Glomerular visceral epithelial cell (primary cell): ENCODE results near the gene REXO4.
"Not testable (repeated sequence)": the region's sequence is repeated elsewhere in the genome, so short reads cannot be mapped to it uniquely, and the experiment has no call there.

Experiments used
- DNase-seq: peaks from one replicate; pipeline ENCODE4 v3.0.0-alpha.2; 2016; ENCODE audit errors: extremely low spot score

Gene REXO4

DNA sequence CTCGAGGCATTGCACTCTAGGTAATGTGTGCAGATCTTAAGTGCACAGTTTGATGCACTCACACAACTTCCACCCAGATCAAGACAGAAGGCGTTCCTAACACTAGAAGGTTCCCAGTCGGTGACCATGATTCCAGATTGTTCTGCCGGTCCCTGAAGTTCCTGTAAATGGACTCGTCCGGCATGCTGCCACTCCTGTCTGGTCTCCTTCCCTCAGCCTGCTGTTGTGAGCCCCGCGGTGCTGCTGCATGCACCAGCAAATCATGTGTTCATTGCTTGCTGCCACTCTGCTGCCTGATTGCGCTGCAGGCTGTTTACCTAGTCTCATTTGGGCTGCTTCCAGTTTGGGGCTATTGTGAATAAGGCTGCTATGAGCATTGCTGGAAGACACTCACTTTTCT, 30.1 kb downstream of the REXO4 start:
- DNase-seq: no peak

- DNase-seq: no peak
Measured at GRCh38 chr9:133386338-133386737, 31.5 kb downstream of the REXO4 start.

DNA sequence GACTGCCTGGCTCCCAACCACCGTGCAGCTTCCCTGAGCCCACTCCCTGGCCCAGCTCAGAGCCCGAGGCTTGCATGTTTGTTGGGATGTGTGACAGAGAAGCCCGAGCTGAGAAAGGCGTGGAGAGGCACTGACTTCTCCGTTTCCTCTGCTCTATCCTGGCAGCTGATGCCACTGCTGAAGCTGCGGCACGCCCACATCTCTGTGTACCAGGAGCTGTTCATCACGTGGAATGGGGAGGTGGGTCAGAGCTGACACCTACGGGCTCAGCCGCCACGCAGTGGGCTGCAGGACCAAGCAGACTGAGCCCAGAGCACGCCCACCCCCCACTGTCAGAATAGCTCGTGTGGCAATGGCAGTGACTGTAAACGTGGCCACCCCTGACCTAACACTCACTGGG, 32.4 kb downstream of the REXO4 start:
- DNase-seq: no peak

DNA sequence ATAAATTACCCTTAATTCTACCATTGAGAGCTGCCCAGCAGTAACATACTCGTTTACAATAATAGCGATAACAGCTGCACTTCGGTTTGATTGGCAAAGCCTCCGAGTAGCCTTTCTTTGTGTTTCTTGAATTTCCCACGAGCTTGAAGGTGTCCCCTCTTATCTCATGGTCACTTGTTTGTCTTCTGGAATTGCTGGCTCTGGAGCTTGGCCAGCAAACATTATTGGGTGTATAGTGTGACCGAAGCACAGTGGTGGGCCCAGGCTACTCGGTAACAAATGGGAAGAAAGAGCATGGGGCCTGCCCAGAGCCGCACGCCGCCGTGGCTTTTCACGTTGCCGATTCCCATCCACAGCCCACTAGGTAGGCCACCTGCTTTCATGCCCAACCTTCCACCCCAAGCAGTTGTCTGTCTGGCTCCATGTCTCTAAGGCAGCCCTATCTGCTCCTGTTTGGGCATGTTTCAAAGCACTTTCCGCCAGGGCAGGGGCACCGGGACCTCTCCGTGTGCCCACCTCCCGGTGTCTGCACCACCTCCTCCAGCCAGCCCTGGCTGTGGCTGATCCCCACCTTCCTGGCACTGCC, 33.0 kb downstream of the REXO4 start:
- no peak for DNase-seq

- DNase-seq: no peak
Measured at GRCh38 chr9:133383438-133383837, 34.4 kb downstream of the REXO4 start.

GRCh38 chr9:133382507-133383141, 35.2 kb downstream of the REXO4 start:
- no peak for DNase-seq

- no peak for DNase-seq
Measured at GRCh38 chr9:133380734-133381133, 37.1 kb downstream of the REXO4 start.

- no peak for DNase-seq
Measured at GRCh38 chr9:133379153-133380086, 38.4 kb downstream of the REXO4 start.

DNA sequence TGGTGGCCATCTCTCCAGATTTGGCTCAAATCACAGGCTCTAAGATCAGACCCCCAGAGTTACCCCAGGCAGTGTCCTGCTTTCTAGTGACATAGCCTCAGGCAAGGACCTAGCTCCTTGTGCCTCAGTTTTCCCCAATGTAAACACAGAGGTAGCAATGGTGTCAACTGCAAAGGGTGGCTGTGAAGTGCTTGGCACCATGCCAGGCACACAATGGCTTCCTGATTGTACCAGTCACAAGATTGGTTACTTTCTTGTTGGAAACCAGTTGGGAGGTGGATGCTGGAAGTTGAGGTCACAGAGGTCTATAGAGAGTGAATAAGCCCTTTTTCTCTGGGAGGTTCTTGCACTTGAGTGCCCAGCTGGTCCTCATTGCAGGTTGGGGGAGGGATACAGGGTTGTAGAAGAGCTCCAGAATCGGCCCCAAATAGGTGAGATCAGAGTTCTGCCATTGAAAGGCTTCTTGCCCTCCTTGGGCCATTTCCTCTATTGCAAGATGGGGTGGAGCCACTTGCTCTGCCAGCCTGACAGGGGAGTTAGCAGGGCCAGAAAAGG, 39.3 kb downstream of the REXO4 start:
- no peak for DNase-seq

DNA sequence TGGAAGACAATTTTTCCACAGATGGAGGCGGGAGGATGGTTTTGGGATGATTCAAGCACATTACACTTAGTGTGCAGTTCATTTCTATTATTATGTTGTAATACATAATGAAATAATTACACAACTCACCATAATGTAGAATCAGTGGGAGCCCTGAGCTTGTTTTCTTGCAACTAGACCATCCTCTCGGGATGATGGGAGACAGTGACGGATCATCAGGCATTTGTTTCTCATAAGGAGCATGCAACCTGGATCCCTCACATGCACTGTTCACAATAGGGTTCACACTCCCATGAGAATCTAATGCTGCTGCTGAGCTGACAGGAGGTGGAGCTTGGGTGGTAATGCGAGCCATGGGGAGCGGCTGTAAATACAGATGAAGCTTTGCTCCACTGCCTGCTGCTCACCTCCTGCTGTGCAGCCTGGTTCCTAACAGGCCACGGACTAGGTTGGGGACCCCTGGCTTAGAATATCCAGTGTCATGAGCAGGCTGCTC, 40.0 kb downstream of the REXO4 start:
- DNase-seq: peak; percentile 51

DNA sequence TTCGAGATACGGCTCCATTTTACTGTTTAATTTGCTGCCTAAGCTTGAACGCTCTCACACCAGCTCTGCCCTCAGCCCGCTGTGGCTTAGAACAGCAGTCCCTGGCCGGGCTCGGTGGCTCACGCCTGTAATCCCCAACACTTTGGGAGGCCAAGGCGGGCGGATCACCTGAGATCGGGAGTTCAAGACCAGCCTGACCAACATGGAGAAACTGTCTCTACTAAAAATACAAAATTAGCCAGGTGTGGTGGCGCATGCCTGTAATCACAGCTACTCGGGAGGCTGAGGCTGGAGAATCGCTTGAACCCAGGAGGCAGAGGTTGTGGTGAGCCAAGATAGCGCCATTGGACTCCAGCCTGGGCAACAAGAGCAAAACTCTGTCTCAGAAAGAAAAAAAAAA, 40.5 kb downstream of the REXO4 start:
- DNase-seq: not testable (repeated sequence)

DNA sequence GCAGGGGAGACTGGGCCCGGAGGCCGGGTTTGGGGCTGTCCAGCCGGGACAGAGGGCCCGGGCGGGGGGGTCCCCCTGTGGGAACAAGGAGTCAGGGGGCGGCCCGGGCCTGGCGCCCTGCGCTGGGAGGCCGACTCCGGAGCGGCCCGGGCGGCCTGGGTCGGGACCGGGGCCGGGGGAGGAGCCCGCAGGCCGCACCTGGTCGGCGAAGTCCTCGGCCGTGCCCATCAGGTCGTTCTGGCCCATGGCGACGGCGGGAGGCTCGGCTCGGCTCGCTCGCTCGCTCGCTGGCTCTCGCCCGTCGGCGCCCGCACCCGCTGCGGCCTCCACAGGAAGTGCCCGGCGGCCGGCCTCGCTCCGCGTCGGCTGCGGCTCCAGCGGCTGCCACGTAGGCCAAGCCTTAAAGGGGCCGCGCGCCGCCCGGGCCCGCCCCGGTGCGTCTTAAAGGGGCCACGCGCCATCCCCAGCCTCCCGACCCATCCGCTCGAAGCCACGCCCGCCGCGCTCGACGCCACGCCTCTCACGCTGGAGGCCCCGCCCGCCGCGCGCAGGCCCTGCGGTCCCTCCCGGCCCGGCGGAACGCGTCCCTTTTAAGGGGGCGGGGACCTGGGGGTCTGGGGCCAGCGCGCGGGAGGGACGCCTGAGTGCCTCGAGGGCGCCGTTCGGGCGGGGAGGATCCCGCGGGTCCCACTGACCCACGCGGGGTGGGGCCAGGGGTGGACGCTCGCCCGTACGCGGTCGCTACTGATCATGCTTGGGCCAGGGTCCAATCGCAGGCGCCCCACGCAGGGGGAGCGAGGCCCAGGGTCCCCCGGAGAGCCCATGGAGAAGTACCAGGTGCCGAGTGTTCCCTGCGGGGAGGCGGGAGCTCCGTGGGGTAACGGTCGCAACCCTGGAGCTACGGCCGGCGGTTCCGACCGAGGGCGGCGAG, 41.8 kb downstream of the REXO4 start, which contains the start of the genes STKLD1 and SURF4:
STKLD1 (plus strand) TSS at position 643 of the 931 bp plus-strand sequence; CDS start at position 751, 108 bp downstream.
SURF4 (minus strand) TSS at position 337 of the 931 bp plus-strand sequence; CDS start at position 246, 91 bp downstream.
- DNase-seq: peak; percentile 98

GRCh38 chr9:133375116-133375723, 42.6 kb downstream of the REXO4 start:
- peak; percentile 50 for DNase-seq

GRCh38 chr9:133374612-133375115, 43.1 kb downstream of the REXO4 start:
- DNase-seq: peak; percentile 35

GRCh38 chr9:133372144-133372543, 45.7 kb downstream of the REXO4 start:
- DNase-seq: no peak

DNA sequence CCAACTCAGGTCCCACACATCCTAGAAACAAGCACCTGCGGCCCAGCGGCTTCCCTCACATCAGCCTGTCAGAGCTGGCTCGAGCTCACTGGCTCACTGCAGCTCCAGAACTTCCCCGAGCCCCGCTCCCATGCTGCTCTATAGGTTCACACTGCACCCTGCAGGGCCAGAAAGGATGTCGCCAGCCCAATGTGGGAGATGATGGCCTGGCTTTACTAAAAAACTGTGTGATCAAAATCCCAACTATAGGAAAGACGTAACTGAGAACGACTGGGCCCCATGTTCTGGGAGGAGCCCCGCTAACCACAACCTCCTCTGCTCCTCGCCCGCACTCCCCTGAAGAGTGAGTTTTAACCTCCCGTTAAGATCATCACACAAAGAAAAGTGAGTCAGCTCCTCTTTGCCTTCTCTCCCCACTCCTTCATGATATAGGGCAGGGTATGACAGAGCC, 46.5 kb downstream of the REXO4 start:
- no peak for DNase-seq

DNA sequence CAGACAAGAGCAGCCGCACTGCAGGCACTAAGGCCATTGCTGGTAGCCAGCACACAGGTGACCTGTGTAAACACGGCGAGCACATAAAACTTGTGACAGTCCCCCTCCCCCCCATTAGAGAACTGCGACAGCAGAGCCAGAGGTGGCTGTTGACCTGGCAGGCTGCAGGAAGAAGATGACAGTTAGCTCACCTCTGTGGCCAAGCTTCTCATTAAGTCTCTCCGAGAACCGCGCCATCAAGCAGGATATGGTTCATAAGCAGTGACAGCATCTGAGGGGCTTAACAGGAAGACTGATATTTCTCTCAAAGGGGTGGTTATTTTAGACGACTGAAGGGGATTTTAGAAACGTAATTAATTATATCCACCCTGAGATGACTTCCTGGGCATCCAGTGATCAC, 47.1 kb downstream of the REXO4 start:
- no peak for DNase-seq

- no peak for DNase-seq
Measured at GRCh38 chr9:133369933-133370332, 47.9 kb downstream of the REXO4 start.

DNA sequence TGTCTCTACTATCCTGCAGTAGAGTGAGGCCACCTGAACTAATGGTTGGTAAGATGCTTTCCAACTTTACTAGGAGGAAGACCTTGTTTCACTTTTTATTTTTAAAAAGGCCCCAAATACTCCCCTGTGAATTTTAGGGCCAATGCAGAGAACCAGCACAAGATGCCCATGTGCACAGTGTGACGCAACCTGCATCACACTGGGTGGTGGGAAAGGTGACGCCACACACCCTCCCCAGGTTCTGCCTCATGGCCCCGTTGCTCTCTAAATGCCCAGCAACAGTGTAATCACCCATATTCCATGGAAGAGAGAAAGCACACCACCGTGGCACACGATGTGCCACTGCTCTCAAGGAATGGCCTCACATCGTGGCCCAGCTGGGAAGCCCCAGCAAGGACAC, 48.4 kb downstream of the REXO4 start:
- no peak for DNase-seq

DNA sequence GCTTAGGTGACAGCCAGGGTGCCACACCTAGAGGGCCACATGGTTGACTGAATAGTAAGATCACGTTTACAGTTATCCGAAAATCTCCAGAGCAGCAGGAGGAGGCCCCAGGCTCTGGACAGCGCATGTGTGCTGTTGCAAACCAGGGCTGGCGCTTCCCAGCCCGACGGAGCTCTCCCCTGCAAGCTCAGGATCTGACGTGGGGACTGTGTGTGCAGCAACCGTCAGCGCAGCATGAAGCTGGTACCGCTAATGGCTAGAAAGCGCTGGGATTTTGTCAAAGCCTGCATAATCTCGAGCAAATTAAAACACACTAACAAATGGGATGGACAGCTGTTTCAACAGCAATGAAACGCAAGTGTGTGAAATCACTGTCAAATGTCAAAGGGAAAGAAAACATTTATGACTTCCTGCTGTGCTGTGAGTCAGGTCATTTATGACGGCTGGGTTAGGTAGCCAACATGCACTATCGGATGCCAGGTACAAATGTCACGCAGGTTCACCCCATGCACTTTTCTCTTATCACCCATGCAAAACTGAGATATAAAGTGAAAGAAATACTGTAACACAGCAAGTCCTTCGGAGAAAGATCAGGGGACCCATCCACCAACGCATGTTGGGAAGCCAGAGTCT, 49.4 kb downstream of the REXO4 start:
- DNase-seq: no peak
